Heart left ventricle (tissue), 16 donors: ENCODE data around the gene LYPD1. TPM values are rescaled to one million over a fixed set of nuclear protein-coding genes. Genes with fewer than 3 reads are reported as not detected.
A peak's percentile ranks its signal among the peaks of the same experiment; 100 is the strongest.

Source experiments
- ATAC-seq, 4 donors: fragments of 200-7000 bp; cut with Tn5 transposase; one replicate each; pipeline ENCODE4 v1.9.1; 2020 to 2022; ENCODE audit warnings: moderate library complexity in 4 of 4, mild to moderate bottlenecking in 3 of 4, moderate number of reproducible peaks in 1 of 4
- DNase-seq, 5 donors: peaks; one replicate each; pipeline ENCODE4 v3.0.0-alpha.2; 2020
- H3K27ac ChIP-seq, 12 donors: fragments of 200-600 bp; sonication (generic) in 4 of 12; one replicate each; pipeline versions ENCODE4 v1.5.0 to v1.8.0; 2016 to 2022; ENCODE audit warnings: mild to moderate bottlenecking in 2 of 12
- H3K27me3 ChIP-seq, 9 donors: fragments of 200-600 bp; sonication (generic) in 2 of 9; one replicate each; pipeline versions ENCODE4 v1.5.1 to v1.8.0; 2016 to 2022; ENCODE audit warnings: mild to moderate bottlenecking in 3 of 9
- H3K36me3 ChIP-seq, 9 donors: fragments of 200-600 bp; sonication (generic) in 2 of 9; one replicate each; pipeline versions ENCODE4 v1.5.0 to v1.8.0; 2018 to 2022; ENCODE audit warnings: mild to moderate bottlenecking in 2 of 9
- H3K4me1 ChIP-seq, 12 donors: fragments of 200-600 bp; sonication (generic) in 4 of 12; one replicate each; pipeline versions ENCODE4 v1.5.0 to v1.8.0; 2016 to 2022; ENCODE audit warnings: mild to moderate bottlenecking in 3 of 12
- H3K4me3 ChIP-seq, 12 donors: fragments of 200-600 bp; sonication (generic) in 4 of 12; one replicate each; pipeline versions ENCODE4 v1.5.0 to v1.8.0; 2017 to 2022; ENCODE audit warnings: mild to moderate bottlenecking in 9 of 12, moderate library complexity in 4 of 12
- H3K9me3 ChIP-seq, 12 donors: fragments of 200-600 bp; sonication (generic) in 4 of 12; one replicate each; pipeline versions ENCODE4 v1.5.0 to v1.8.0; 2016 to 2022; ENCODE audit warnings: mild to moderate bottlenecking in 1 of 12
- CTCF ChIP-seq, 12 donors: fragments of 200-600 bp; sonication (generic) in 4 of 12; IDR thresholded peaks; one replicate each; pipeline versions ENCODE4 v1.5.0 to v1.8.0; 2018 to 2022; ENCODE audit warnings: antibody characterized with exemption in 12 of 12, mild to moderate bottlenecking in 5 of 12
- POLR2A ChIP-seq, 2 donors: fragments of 450-650 bp; IDR thresholded peaks; one replicate each; pipeline ENCODE4 v1.6.1; 2017; ENCODE audit warnings: antibody characterized with exemption in 2 of 2, mild to moderate bottlenecking in 2 of 2, moderate library complexity in 2 of 2
- WGBS, 4 donors: extraction: QIAGEN DNeasy Blood & Tissue Kit in 2 of 4; methylation state at CpG; one replicate each; pipeline versions ENCODE4 v1.1.5 to v1.1.7; 2013 to 2018; 5-methylcytosine and 5-hydroxymethylcytosine counted together
- intact Hi-C, 10 donors: fragments of 100-400 bp; cut with DNase I; formaldehyde crosslinking; loops; one replicate each; pipeline versions ENCODE4 v1.11.1 to v1.14.2; 2022
- polyA plus RNA-seq, 2 donors: library from polyadenylated mRNA; stranded (reverse); fragments of 200-250 nt; gene quantifications; one replicate each; pipeline ENCODE4 v1.2.3, GENCODE V29; 2013
- total RNA-seq, 9 donors: library from RNA; depleted of rRNA in 2 of 9; stranded (reverse); fragments of >200 nt in 2 of 9; fragmentation: NEBNext Ultra II Directional in 3 of 9; extraction: Animal tissue kit (Norgen Biotek cat#: 25700) in 3 of 9; gene quantifications; one replicate each; pipeline versions ENCODE4 v1.1.0 to v1.2.4, GENCODE V29; 2016 to 2023
- donor health status: ischemic (EF 13 %, LVEDD 7.1; RV severe dilation, severe dysfunction).
- donor health status: healthy with polysubstance abuse.
- donor health status: DM: no; HTN: yes; CAD: no.
- donor health status: DM: no; HTN: no; CAD: no.
- donor health status: ischemic (EF 25% LVEDD 6.9; RV normal size, moderate dysfunction).
- donor health status: ischemic (EF 25% LVEDD 5.7; RV mildly dilated, moderate dysfunction).
- donor health status: healthy.
- donor health status: DM: yes; HTN: yes; CAD: no.
- donor health status: ischemic (EF 35%, LVEDD 5.7; RV mildly dilated, moderate dysfunction).
- donor health status: nonischemic (EF 11% LVEDD 7.7; RV severe dilation, severe dysfunction).
- donor health status: DM: yes; HTN: yes; CAD: no.
- donor health status: PGD.
- donor health status: ischemic (EF 29% LVEDD 5.4; RV normal size, mild dysfunction).
- donor health status: nonischemic (EF 23%, LVEDD 6.1; RV moderate dilation, normal function).

The LYPD1 gene
- total and polyA plus RNA-seq, 11 donors = 0.15 to 1.8 (median 0.34) TPM; not detected in 3

GRCh38 chr2:132645722-132646539, 24.1 kb downstream of the LYPD1 start:
- TF ChIP-seq POLR2A (IDR thresholded peaks at IDR 0.05) = no peak
- no peak for TF ChIP-seq CTCF (IDR thresholded peaks at IDR 0.05)
- Histone ChIP-seq H3K4me3 (no peak overlapping the region), H3K4me1 (no peaks in the 10 kb centered on the region), H3K9me3 (no peaks in the 10 kb centered on the region), H3K27me3 (peaks cover 0 to 22% (median 0%) of the 10 kb centered on the region in 9 donors), H3K27ac (no peak overlapping the region), H3K36me3 (no peaks in the 10 kb centered on the region)
- intact Hi-C loops = no loop called here
- 82 to 87% (median 84%) methylated on average over 18 of the region's 18 CpGs for WGBS, 4 donors
- DNase-seq (no peak), ATAC-seq (peak in 1 of 4 donors; percentile 49)

- WGBS, 4 donors = 85 to 96% (median 90%) methylated on average over 35 of the region's 35 CpGs
- H3K27me3 ChIP-seq = peaks cover 0 to 22% (median 0%) of the 10 kb centered on the region in 9 donors
- no peak for ATAC-seq
Observed at GRCh38 chr2:132645176-132645575, 24.8 kb downstream of the LYPD1 start.

GRCh38 chr2:132642415-132642814, 27.6 kb downstream of the LYPD1 start:
- DNase-seq = no peak
- TF ChIP-seq POLR2A (IDR thresholded peaks at IDR 0.05) = no peak
- no peak for TF ChIP-seq CTCF (IDR thresholded peaks at IDR 0.05)
- Histone ChIP-seq H3K9me3 (no peaks in the 10 kb centered on the region), H3K27ac (no peak overlapping the region), H3K36me3 (no peaks in the 10 kb centered on the region), H3K4me3 (no peak overlapping the region), H3K4me1 (no peaks in the 10 kb centered on the region), H3K27me3 (peaks cover 0 to 13% (median 0%) of the 10 kb centered on the region in 9 donors)
- WGBS, 4 donors = 33 to 47% (median 42%) methylated on average over 2 of the region's 2 CpGs
- intact Hi-C loops = no loop called here
- peak in 1 of 4 donors; percentile 46 for ATAC-seq

More at GRCh38 chr2:132645176-132645575, 24.8 kb downstream of the LYPD1 start:
- no peak overlapping the region for H3K27ac ChIP-seq
- H3K4me3 ChIP-seq = no peak overlapping the region
- intact Hi-C loops = no loop called here
- no peaks in the 10 kb centered on the region for H3K4me1 ChIP-seq
- no peaks in the 10 kb centered on the region for H3K9me3 ChIP-seq
- no peaks in the 10 kb centered on the region for H3K36me3 ChIP-seq
- no peak for DNase-seq
- no peak for TF ChIP-seq CTCF (IDR thresholded peaks at IDR 0.05)
- TF ChIP-seq POLR2A (IDR thresholded peaks at IDR 0.05) = no peak

GRCh38 chr2:132641819-132642218, 28.2 kb downstream of the LYPD1 start:
- no peak for TF ChIP-seq CTCF (IDR thresholded peaks at IDR 0.05)
- no peak for TF ChIP-seq POLR2A (IDR thresholded peaks at IDR 0.05)
- intact Hi-C loops = no loop called here
- H3K27me3 ChIP-seq = peaks cover 0 to 13% (median 0%) of the 10 kb centered on the region in 9 donors
- H3K4me3 ChIP-seq = no peak overlapping the region
- no peak for DNase-seq
- ATAC-seq = no peak
- no peaks in the 10 kb centered on the region for H3K4me1 ChIP-seq
- no peaks in the 10 kb centered on the region for H3K9me3 ChIP-seq
- no peaks in the 10 kb centered on the region for H3K36me3 ChIP-seq
- H3K27ac ChIP-seq = no peak overlapping the region
